Spleen (tissue), 7 donors: ENCODE results near the gene HINFP.

Experiments used
- POLR2A ChIP-seq, 3 donors: fragments of 450-650 bp; IDR thresholded peaks; one replicate each; pipeline ENCODE4 v1.5.1; 2017; ENCODE audit warnings: antibody characterized with exemption in 3 of 3, mild to moderate bottlenecking in 1 of 3
- POLR2AphosphoS5 ChIP-seq, 3 donors: sonication (generic); formaldehyde crosslinking; IDR thresholded peaks; one replicate each; pipeline ENCODE4 v1.5.1; 2017; ENCODE audit warnings: antibody characterized with exemption in 3 of 3
- TF ChIP-seq, protein P1 (sequence below), 11 experiments: fragments of 200-600 bp in 7 of 11; fragments of 450-650 bp in 4 of 11; sonication (generic) in 4 of 11; IDR thresholded peaks in 8 of 11; conservative IDR thresholded peaks in 3 of 11; 1 replicate in 7 of 11; 2 replicates in 4 of 11; pipeline versions ENCODE4 v1.4.0 to v1.8.0; 2016 to 2021; ENCODE audit warnings: antibody characterized with exemption in 11 of 11, inconsistent platforms in 4 of 11, mild to moderate bottlenecking in 1 of 11
- donor health status: DM: no; HTN: no; CAD: no; lungs with moderate emphysema.
- donor health status: DM: no; HTN: no; CAD: no.
- donor health status: DM: no; HTN: no; CAD: no.

DNA sequence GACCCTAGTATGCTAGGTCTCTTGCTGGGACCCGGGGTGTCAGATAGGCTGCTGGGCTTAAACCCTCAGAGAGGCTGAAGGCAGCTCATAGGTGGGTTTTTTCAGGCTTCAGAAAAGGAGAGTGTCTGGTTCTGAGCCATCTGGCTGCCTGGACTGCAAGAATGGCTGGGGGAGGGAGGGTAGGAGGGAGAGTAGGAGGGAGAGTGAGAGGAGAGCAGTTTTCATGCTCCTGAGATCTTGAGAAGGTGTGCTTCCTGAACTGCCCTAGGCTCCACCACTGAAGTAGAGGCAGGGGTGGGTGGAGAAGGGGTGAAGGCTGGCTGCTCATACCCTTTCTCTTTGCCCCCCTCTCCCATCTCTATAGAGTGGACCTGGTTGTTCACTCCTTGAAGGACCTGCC, 32.1 kb upstream of the HINFP start:
- TF ChIP-seq POLR2A (IDR thresholded peaks at IDR 0.05) (no peak), POLR2AphosphoS5 (IDR thresholded peaks at IDR 0.05) (no peak)
- TF ChIP-seq, protein P1, sequence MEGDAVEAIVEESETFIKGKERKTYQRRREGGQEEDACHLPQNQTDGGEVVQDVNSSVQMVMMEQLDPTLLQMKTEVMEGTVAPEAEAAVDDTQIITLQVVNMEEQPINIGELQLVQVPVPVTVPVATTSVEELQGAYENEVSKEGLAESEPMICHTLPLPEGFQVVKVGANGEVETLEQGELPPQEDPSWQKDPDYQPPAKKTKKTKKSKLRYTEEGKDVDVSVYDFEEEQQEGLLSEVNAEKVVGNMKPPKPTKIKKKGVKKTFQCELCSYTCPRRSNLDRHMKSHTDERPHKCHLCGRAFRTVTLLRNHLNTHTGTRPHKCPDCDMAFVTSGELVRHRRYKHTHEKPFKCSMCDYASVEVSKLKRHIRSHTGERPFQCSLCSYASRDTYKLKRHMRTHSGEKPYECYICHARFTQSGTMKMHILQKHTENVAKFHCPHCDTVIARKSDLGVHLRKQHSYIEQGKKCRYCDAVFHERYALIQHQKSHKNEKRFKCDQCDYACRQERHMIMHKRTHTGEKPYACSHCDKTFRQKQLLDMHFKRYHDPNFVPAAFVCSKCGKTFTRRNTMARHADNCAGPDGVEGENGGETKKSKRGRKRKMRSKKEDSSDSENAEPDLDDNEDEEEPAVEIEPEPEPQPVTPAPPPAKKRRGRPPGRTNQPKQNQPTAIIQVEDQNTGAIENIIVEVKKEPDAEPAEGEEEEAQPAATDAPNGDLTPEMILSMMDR (IDR thresholded peaks at IDR 0.05 in 8 of 11, conservative IDR thresholded peaks at IDR 0.05 in 3 of 11): no peak
